PC-9 (cell line): Measurements from ENCODE around the gene KIAA1671. TPM values are rescaled to one million over a fixed set of nuclear protein-coding genes. Genes with fewer than 3 reads are reported as not detected.

Experiments
- BruUV-seq: library from RNA; stranded (reverse); fragments of 400-500 nt; replicated peaks from 2 replicates; lab custom pipeline; 2021; lab: Mats Ljungman, UMichigan
- CTCF ChIA-PET: fragments of 300-600 bp; sonication (Branson Sonifier 250); formaldehyde crosslinking; loops from one replicate; lab custom pipeline; 2022; ENCODE audit warnings: antibody characterized with exemption; lab: Charles Lee
- POLR2A ChIA-PET: fragments of 300-600 bp; sonication (Branson Sonifier 250); formaldehyde crosslinking; loops from one replicate; lab custom pipeline; 2022; ENCODE audit warnings: antibody characterized with exemption; ENCODE audit not compliant: unreplicated experiment; lab: Charles Lee
- DNase-seq, 2 experiments: peaks; one replicate each; pipeline versions ENCODE4 v3.0.0 to v3.0.0-alpha.2; 2015 to 2022; ENCODE audit warnings: mixed read lengths in 1 of 2
- H2AFZ ChIP-seq: fragments of 200-600 bp; sonication (generic); 2 replicates; pipeline ENCODE4 v1.8.1; 2017; ENCODE audit warnings: antibody characterized with exemption
- H3F3A ChIP-seq: fragments of 200-600 bp; sonication (generic); 2 replicates; pipeline ENCODE4 v1.8.1; 2017; ENCODE audit warnings: antibody characterized with exemption, mild to moderate bottlenecking, low read depth; ENCODE audit not compliant: insufficient read depth
- H3K27ac ChIP-seq: fragments of 200-600 bp; sonication (generic); 2 replicates; pipeline ENCODE4 v1.6.1; 2016; ENCODE audit warnings: mixed run types
- H3K27me3 ChIP-seq: fragments of 200-600 bp; sonication (generic); 2 replicates; pipeline ENCODE4 v1.6.1; 2016; ENCODE audit warnings: low read depth, mixed run types; ENCODE audit not compliant: insufficient read depth
- H3K36me3 ChIP-seq: fragments of 200-600 bp; sonication (generic); 2 replicates; pipeline ENCODE4 v1.6.1; 2016; ENCODE audit warnings: low read depth, mixed run types
- H3K4me1 ChIP-seq: fragments of 200-600 bp; sonication (generic); replicated peaks from 2 replicates; pipeline ENCODE4 v1.6.1; 2016; ENCODE audit warnings: mixed run types; ENCODE audit not compliant: insufficient read depth
- H3K4me2 ChIP-seq: fragments of 200-600 bp; sonication (generic); 2 replicates; pipeline ENCODE4 v1.6.1; 2017; ENCODE audit warnings: mixed run types
- H3K4me3 ChIP-seq: fragments of 200-600 bp; sonication (generic); 2 replicates; pipeline ENCODE4 v1.6.1; 2016; ENCODE audit warnings: mixed run types
- H3K79me2 ChIP-seq: fragments of 200-600 bp; sonication (generic); 2 replicates; pipeline ENCODE4 v1.6.1; 2017; ENCODE audit warnings: low read depth, mixed run types
- H3K9me2 ChIP-seq: fragments of 200-600 bp; sonication (generic); 2 replicates; pipeline ENCODE4 v1.8.1; 2017; ENCODE audit warnings: mild to moderate bottlenecking; ENCODE audit not compliant: insufficient read depth
- H3K9me3 ChIP-seq: fragments of 200-600 bp; sonication (generic); 2 replicates; pipeline ENCODE4 v1.8.1; 2016; ENCODE audit warnings: low read depth; ENCODE audit not compliant: insufficient read depth
- H4K20me1 ChIP-seq: fragments of 200-600 bp; sonication (generic); 2 replicates; pipeline ENCODE4 v1.8.1; 2017; ENCODE audit not compliant: insufficient read depth
- CTCF ChIP-seq: fragments of 200-600 bp; sonication (generic); conservative IDR thresholded peaks from 2 replicates; pipeline ENCODE4 v1.6.1; 2017; ENCODE audit warnings: mixed run types, antibody characterized with exemption, mild to moderate bottlenecking, moderate library complexity
- EZH2 ChIP-seq: fragments of 200-600 bp; sonication (generic); IDR thresholded peaks from 2 replicates; pipeline ENCODE4 v1.8.0; 2017; ENCODE audit warnings: antibody characterized with exemption, low read depth
- intact Hi-C: fragments of 100-400 bp; cut with micrococcal nuclease; formaldehyde crosslinking; loops from one replicate; pipeline ENCODE4 v1.10.0; 2022; ENCODE audit not compliant: unreplicated experiment
- total RNA-seq: library from RNA; stranded (reverse); gene quantifications from 2 replicates; pipeline ENCODE4 v1.2.3, GENCODE V29; 2021

KIAA1671 gene
- total RNA-seq, 1 experiment from 2014 or later: 44.3 TPM

- Histone ChIP-seq H3K9me2 (no peaks in the 10 kb centered on the region), H3F3A (no peaks in the 10 kb centered on the region), H3K79me2 (no peaks in the 10 kb centered on the region), H2AFZ (no peak overlapping the region), H3K9me3 (no peaks in the 10 kb centered on the region), H3K4me2 (no peak overlapping the region), H3K27me3 (no peaks in the 10 kb centered on the region), H3K36me3 (no peaks in the 10 kb centered on the region), H3K4me1 (peaks cover 5% of the 10 kb centered on the region; the same call in 1 of the 2 replicates), H3K4me3 (no peak overlapping the region), H4K20me1 (no peaks in the 10 kb centered on the region), H3K27ac (no peak overlapping the region)
- ChIA-PET POLR2A (no interaction called here), CTCF (interaction anchor here (0.6 kb wide), 1 partner anchor 113 kb away, joined by 3 read pairs; no protein-coding TSS in a partner anchor)
- no peak for DNase-seq
- intact Hi-C loops: no loop called here
- no TSS peak for BruUV-seq
- TF ChIP-seq EZH2: no peak
- TF ChIP-seq CTCF: no peak
Observed at GRCh38 chr22:24942301-24942700, 10.2 kb upstream of the KIAA1671 start.

GRCh38 chr22:24944217-24944937 lies 8.1 kb upstream of the KIAA1671 start:
- CTCF ChIA-PET: no interaction called here
- Histone ChIP-seq H2AFZ (no peak overlapping the region), H3K4me2 (no peak overlapping the region), H3F3A (no peaks in the 10 kb centered on the region), H3K4me3 (no peak overlapping the region), H4K20me1 (no peaks in the 10 kb centered on the region), H3K36me3 (no peaks in the 10 kb centered on the region), H3K9me2 (no peaks in the 10 kb centered on the region), H3K9me3 (no peaks in the 10 kb centered on the region), H3K27me3 (no peaks in the 10 kb centered on the region), H3K79me2 (no peaks in the 10 kb centered on the region), H3K27ac (no peak overlapping the region), H3K4me1 (peaks cover 5% of the 10 kb centered on the region; the same call in 1 of the 2 replicates)
- TF ChIP-seq EZH2 (no peak), CTCF (no peak)
- POLR2A ChIA-PET: no interaction called here
- DNase-seq: no peak
- no TSS peak for BruUV-seq
- intact Hi-C loops: no loop called here

GRCh38 chr22:24945430-24945829 lies 7.1 kb upstream of the KIAA1671 start:
- Histone ChIP-seq H3K4me1 (peaks cover 5% of the 10 kb centered on the region; the same call in 1 of the 2 replicates), H2AFZ (no peak overlapping the region), H3K36me3 (no peaks in the 10 kb centered on the region), H3K9me2 (no peaks in the 10 kb centered on the region), H3K27ac (no peak overlapping the region), H3K9me3 (no peaks in the 10 kb centered on the region), H3K4me3 (no peak overlapping the region), H4K20me1 (no peaks in the 10 kb centered on the region), H3F3A (no peaks in the 10 kb centered on the region), H3K79me2 (no peaks in the 10 kb centered on the region), H3K4me2 (no peak overlapping the region), H3K27me3 (no peaks in the 10 kb centered on the region)
- intact Hi-C loops: no loop called here
- no peak for DNase-seq
- CTCF ChIA-PET: no interaction called here
- POLR2A ChIA-PET: no interaction called here
- TF ChIP-seq EZH2: no peak
- no TSS peak for BruUV-seq
